Suppressor macrophage treated with lipopolysaccharide for 1 hour (primary cell): Measurements from ENCODE around the gene ITFG1.
"Not testable (repeated sequence)": the region's sequence is repeated elsewhere in the genome, so short reads cannot be mapped to it uniquely, and the experiment has no call there.

ENCODE experiments used
- DNase-seq, 3 donors: peaks; one replicate each; pipeline ENCODE4 v3.0.0-alpha.2; 2020 to 2022

Gene ITFG1

GRCh38 chr16:47473004-47473403, 12.1 kb upstream of the ITFG1 start:
- not testable (repeated sequence) for DNase-seq

DNA sequence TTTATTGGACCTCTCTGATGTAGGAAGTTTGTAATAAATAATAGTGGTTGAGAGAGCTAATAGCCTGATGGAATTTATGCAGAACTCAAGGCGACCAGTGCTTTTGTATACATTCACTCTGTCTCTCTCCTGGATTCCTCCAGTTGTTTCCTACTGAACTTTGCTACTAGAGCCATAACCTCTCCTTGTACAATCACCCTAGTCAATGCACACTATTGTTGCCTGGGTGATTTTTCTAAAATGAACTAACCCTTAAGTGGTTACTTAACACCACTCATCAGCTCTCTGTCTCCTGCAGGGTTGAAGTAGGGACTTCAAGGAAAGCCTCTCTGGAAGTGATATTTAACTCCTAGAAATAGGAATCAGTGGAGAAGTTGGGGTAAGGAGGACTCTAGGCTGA, 9.9 kb upstream of the ITFG1 start:
- DNase-seq: no peak

DNA sequence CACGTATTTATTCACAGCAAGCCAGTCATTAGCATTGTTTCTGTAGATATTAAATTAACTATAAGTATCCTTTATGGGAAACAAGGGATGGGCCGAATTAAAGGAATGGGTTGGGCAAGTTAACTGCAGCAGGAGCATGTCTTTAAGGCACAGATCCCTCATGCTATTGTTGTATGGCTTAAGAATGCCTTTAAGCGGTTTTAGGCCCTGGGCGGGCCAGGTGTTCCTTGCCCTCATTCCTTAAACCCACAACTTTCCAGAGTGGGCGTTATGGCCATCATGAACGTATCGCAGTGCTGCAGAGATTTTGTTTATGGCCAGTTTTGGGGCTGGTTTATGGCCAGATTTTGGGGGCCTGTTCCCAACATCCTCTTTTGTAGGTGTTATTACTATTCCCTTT, 9.3 kb upstream of the ITFG1 start:
- DNase-seq: no peak

DNA sequence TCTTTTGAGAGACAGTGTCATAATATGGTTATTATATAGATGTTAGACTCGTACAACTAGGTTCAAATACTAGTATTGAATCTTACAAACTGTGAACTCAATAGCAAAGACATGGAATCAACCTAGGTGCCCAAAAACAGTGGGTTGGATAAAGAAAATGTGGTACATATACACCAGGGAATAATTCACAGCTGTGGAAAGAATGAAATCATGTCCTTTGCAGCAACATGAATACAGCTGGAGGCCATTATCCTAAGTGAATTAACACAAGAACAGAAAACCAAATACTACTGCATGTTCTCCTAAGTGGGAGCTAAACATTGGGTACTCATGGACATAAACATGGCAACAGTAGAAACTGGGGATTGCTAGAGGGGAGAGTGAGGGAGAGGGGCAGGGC, 8.4 kb upstream of the ITFG1 start:
- DNase-seq: no peak

- DNase-seq: not testable (repeated sequence)
Observed at GRCh38 chr16:47468070-47468689, 7.3 kb upstream of the ITFG1 start.

DNA sequence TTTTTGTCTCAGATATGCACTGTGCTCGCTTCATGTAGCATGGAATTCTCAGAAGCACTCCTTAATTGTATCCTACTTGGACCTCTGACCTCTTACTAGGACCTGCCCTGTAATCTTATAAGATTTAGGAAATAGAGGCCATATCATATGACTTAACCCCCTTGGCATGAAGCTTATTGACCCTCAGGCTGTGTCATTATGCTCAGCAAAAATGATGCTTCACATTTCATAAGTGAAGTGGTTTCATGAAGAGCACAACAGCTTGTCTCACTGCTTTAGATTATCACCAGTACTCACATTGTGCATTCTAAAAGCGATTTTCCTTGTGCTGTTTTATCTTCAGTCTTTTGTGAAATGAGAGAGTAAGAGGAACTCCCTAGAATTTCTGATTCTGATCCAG, 6.6 kb upstream of the ITFG1 start:
- no peak for DNase-seq

DNA sequence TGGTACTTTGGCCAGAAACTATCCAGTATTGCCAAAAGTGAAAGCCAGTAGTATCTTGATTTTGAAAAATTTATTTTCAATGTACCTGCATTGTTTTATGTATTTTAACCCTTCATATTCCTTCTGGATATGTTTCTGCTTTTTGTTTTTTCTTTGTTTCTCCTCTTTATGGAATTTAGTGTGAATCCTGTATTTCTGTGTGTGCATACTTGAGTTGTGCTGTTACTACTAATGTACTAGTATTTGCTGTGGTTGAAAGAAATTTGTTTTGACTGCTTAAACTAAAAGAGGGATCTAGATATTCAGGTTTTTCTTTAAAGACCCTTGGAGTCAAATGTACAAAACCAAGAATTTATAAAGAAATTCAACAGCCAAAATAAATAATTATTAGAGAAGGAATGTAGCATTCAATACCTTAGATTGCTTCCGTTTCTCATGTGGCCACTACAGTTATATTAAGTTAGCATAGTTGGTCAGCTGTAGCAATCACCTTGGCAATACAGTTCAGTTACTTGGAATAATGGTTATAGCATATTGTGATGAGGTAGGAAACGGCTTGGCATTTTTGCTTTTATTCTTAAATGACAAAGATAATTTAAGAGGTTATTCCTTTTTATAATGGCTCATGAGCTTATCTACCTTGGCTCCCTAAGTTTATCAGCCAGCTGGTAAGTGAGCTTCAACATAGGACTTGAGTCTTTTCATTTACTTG, 5.2 kb upstream of the ITFG1 start:
- DNase-seq: no peak

- DNase-seq: no peak
Observed at GRCh38 chr16:47463771-47464624, 3.1 kb upstream of the ITFG1 start.

- DNase-seq: peak; percentile 61 to 81 (median 71)
Observed at GRCh38 chr16:47461598-47462266, 869 bp upstream of the ITFG1 start.

GRCh38 chr16:47460359-47460710, 528 bp downstream of the ITFG1 start:
- DNase-seq: no peak

- DNase-seq: no peak
Observed at GRCh38 chr16:47459603-47460002, 1.3 kb downstream of the ITFG1 start.

GRCh38 chr16:47458331-47458730, 2.5 kb downstream of the ITFG1 start:
- no peak for DNase-seq

DNA sequence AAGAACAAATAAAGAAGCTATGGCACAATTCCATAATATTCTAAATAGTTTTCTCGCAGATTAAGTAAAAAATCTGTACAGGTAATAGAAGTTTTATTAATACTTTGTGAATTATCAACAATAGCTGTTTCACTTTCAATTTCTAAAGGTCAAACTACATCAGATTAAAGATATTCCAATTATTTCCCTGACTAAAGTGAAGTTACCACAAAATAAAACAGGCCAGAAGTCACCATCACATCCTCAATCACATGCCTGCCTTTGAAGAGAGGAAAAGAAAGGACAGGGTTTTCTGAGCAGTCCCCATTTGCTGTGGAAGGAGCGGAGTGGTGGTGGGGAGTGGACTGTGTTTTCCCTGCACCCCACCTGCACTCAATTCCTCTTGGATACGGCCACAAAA, 11.1 kb downstream of the ITFG1 start:
- no peak for DNase-seq

DNA sequence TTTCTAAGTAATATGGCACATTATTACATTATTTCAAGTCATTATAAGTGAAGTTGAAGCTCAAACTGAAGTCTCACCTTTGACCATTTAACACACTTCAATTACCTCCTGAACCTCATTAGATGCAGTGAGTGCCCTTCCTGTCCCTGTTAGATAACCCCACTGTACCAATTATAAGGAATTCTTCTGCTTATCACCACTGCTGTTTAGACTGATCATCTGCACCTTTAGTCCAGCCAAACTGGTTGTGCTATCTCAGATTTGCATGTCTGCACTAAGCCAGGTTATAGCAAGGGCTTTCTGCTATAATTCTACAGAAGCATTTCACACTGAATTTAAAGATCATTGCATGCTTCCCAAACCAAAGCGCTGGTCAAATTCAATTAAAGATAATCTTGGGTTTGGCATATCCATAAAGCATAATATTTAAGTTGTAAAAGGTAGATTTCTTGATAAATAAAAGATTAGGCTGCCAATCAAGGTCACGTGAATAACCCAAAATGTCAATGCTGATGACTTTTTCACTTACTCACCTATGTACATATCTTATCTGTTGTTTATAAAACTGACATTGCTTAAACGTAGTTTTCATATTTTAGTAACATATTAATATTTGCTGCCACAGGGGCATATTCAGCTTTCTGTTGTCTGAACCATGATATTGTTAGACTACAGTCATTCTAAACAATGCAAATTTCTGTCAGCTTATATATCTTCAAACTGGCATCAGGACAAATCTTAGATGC, 11.9 kb downstream of the ITFG1 start:
- no peak for DNase-seq

- DNase-seq: no peak
Observed at GRCh38 chr16:47446431-47446830, 14.4 kb downstream of the ITFG1 start.

- not testable (repeated sequence) for DNase-seq
Observed at GRCh38 chr16:47442884-47443283, 18.0 kb downstream of the ITFG1 start.

DNA sequence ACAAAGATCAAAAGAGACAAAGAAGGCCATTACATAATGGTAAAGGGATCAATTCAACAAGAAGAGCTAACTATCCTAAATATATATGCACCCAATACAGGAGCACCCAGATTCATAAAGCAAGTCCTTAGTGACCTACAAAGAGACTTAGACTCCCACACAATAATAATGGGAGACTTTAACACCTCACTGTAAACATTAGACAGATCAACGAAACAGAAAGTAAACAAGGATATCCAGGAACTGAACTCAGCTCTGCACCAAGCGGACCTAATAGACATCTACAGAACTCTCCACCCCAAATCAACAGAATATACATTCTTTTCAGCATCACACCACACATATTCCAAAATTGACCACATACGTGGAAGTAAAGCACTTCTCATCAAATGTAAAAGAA, 20.8 kb downstream of the ITFG1 start:
- not testable (repeated sequence) for DNase-seq

GRCh38 chr16:47434274-47434673, 26.6 kb downstream of the ITFG1 start:
- DNase-seq: not testable (repeated sequence)

DNA sequence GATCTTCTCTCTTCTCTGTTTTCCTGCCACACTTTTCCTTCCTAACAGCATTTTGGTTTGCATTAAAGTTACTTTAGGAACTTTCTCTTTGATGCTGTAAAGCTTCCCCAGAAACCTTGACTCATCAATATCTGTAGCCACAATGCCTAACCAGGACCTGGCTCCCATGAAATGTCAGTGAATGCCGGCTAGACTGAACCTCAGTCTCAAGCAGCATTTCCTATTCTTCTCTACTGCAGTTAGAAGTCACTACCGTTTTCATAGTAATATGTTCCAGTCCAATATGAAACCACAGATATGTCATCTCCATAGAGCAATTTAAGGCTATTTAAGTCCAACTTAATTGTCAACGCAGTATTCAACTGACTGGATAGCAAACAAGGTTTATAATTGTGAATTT, 28.9 kb downstream of the ITFG1 start:
- DNase-seq: no peak

- DNase-seq: no peak
Observed at GRCh38 chr16:47426806-47427205, 34.1 kb downstream of the ITFG1 start.

- no peak for DNase-seq
Observed at GRCh38 chr16:47424846-47425245, 36.0 kb downstream of the ITFG1 start.

GRCh38 chr16:47416869-47417268, 44.0 kb downstream of the ITFG1 start:
- no peak for DNase-seq

- no peak for DNase-seq
Observed at GRCh38 chr16:47413041-47413440, 47.8 kb downstream of the ITFG1 start.
